Neural cell (in vitro differentiated cells): Measurements from ENCODE around the gene EXOC3L1. TPM values are rescaled to one million over a fixed set of nuclear protein-coding genes. Genes with fewer than 3 reads are reported as not detected.

Experiments
- H2AFZ ChIP-seq: fragments of 200-600, 300-800 bp; sonication (generic), shearing (Covaris generic); 2 replicates; pipeline ENCODE4 v1.6.0; 2014; ENCODE audit warnings: low read depth, mild to moderate bottlenecking, antibody characterized with exemption, low read length, moderate library complexity
- H3F3A ChIP-seq: fragments of 200-600 bp; shearing (Covaris generic); 2 replicates; pipeline ENCODE4 v1.6.1; 2016; ENCODE audit warnings: mild to moderate bottlenecking, moderate library complexity, mixed read lengths, antibody characterized with exemption, low read length; ENCODE audit not compliant: insufficient read depth, poor library complexity, severe bottlenecking
- H3K27ac ChIP-seq: fragments of 200-600, 300-800 bp; sonication (generic), shearing (Covaris generic); 2 replicates; pipeline ENCODE4 v1.5.1; 2014; ENCODE audit warnings: mild to moderate bottlenecking, low read length, moderate library complexity
- H3K27me3 ChIP-seq: fragments of 300-800, 200-600 bp; sonication (generic), shearing (Covaris generic); 2 replicates; pipeline ENCODE4 v1.6.0; 2014; ENCODE audit warnings: mild to moderate bottlenecking, low read depth, low read length, moderate library complexity; ENCODE audit not compliant: insufficient read depth
- H3K36me3 ChIP-seq: fragments of 300-800, 200-600 bp; sonication (generic), shearing (Covaris generic); 2 replicates; pipeline ENCODE4 v1.5.1; 2014; ENCODE audit warnings: mild to moderate bottlenecking, antibody characterized with exemption, low read length, moderate library complexity; ENCODE audit not compliant: insufficient read depth
- H3K4me2 ChIP-seq: fragments of 300-800, 200-600 bp; sonication (generic), shearing (Covaris generic); 2 replicates; pipeline ENCODE4 v1.6.0; 2014; ENCODE audit warnings: mild to moderate bottlenecking, low read length
- H3K4me3 ChIP-seq: fragments of 300-800, 200-600 bp; sonication (generic), shearing (Covaris generic); 2 replicates; pipeline ENCODE4 v1.5.1; 2014; ENCODE audit warnings: mild to moderate bottlenecking, low read length, moderate library complexity
- H3K79me2 ChIP-seq: fragments of 200-600 bp; shearing (Covaris generic); replicated peaks from 2 replicates; pipeline ENCODE4 v1.6.0; 2014; ENCODE audit warnings: mild to moderate bottlenecking, low read length, moderate library complexity; ENCODE audit not compliant: insufficient read depth
- H3K9ac ChIP-seq: fragments of 300-800, 200-600 bp; sonication (generic), shearing (Covaris generic); 2 replicates; pipeline ENCODE4 v1.6.1; 2016; ENCODE audit warnings: mild to moderate bottlenecking, low read length, mixed read lengths
- H3K9me2 ChIP-seq: fragments of 200-600 bp; shearing (Covaris generic); 2 replicates; pipeline ENCODE4 v1.6.1; 2016; ENCODE audit warnings: mild to moderate bottlenecking, low read length, mixed read lengths; ENCODE audit not compliant: insufficient read depth
- H3K9me3 ChIP-seq: fragments of 200-600, 300-800 bp; sonication (generic), shearing (Covaris generic); 2 replicates; pipeline ENCODE4 v1.6.1; 2016; ENCODE audit warnings: mild to moderate bottlenecking, mixed run types, low read length, moderate library complexity, mixed read lengths
- H4K20me1 ChIP-seq: fragments of 200-600 bp; shearing (Covaris generic); 2 replicates; pipeline ENCODE4 v1.6.1; 2016; ENCODE audit warnings: mild to moderate bottlenecking, mixed run types; ENCODE audit not compliant: insufficient read depth
- EP300 ChIP-seq: fragments of 450-650 bp; conservative IDR thresholded peaks from 2 replicates; pipeline ENCODE4 v1.6.1; 2014; ENCODE audit warnings: antibody characterized with exemption, mild to moderate bottlenecking, moderate library complexity; ENCODE audit not compliant: poor library complexity, severe bottlenecking
- EZH2 ChIP-seq: fragments of 200-600, 300-800 bp; shearing (Covaris generic), sonication (generic); IDR thresholded peaks from 2 replicates; pipeline ENCODE4 v1.6.1; 2014; ENCODE audit warnings: antibody characterized with exemption, low read length, borderline replicate concordance, mild to moderate bottlenecking; ENCODE audit not compliant: insufficient read depth, poor library complexity, severe bottlenecking
- MXI1 ChIP-seq: fragments of 450-650 bp; conservative IDR thresholded peaks from 2 replicates; pipeline ENCODE4 v1.6.1; 2014; ENCODE audit warnings: antibody characterized with exemption, mild to moderate bottlenecking; ENCODE audit not compliant: poor library complexity, severe bottlenecking
- POLR2AphosphoS5 ChIP-seq: IDR thresholded peaks from 2 replicates; pipeline ENCODE4 v1.6.1; 2012
- RAD21 ChIP-seq: fragments of 450-650 bp; conservative IDR thresholded peaks from 2 replicates; pipeline ENCODE4 v1.6.1; 2014; ENCODE audit warnings: antibody characterized with exemption, mild to moderate bottlenecking, moderate library complexity
- SMC3 ChIP-seq: fragments of 450-650 bp; conservative IDR thresholded peaks from 2 replicates; pipeline ENCODE4 v1.6.1; 2014; ENCODE audit warnings: antibody characterized with exemption, mild to moderate bottlenecking, moderate library complexity; ENCODE audit not compliant: poor library complexity
- TAF1 ChIP-seq: IDR thresholded peaks from 2 replicates; pipeline ENCODE4 v1.6.1; 2012; ENCODE audit warnings: low read depth
- polyA plus RNA-seq: library from polyadenylated mRNA; depleted of rRNA; stranded (reverse); fragments of >200 nt; gene quantifications from 2 replicates; pipeline ENCODE4 v1.2.3, GENCODE V29; 2014
- TF ChIP-seq, protein P1 (sequence below): fragments of 450-650 bp; IDR thresholded peaks from 2 replicates; pipeline ENCODE4 v1.5.1; 2014; ENCODE audit warnings: antibody characterized with exemption, mild to moderate bottlenecking, moderate library complexity; ENCODE audit not compliant: poor library complexity, severe bottlenecking
- TF ChIP-seq, protein P2 (sequence below): IDR thresholded peaks from 2 replicates; pipeline ENCODE4 v1.6.1; 2012; ENCODE audit warnings: borderline replicate concordance

EXOC3L1 gene
- polyA plus RNA-seq, 1 donor from 2014 or later, result 0.43 TPM

GRCh38 chr16:67150047-67150832, 39.7 kb downstream of the EXOC3L1 start:
- H3K9me3 ChIP-seq, result peaks cover 3% of the 10 kb centered on the region
- H3K36me3 ChIP-seq, result peaks cover 4% of the 10 kb centered on the region
- H3K27ac ChIP-seq, result no peak overlapping the region
- TF ChIP-seq SMC3, result no peak
- TF ChIP-seq RAD21, result no peak
- TF ChIP-seq TAF1, result no peak
- TF ChIP-seq, protein P1, sequence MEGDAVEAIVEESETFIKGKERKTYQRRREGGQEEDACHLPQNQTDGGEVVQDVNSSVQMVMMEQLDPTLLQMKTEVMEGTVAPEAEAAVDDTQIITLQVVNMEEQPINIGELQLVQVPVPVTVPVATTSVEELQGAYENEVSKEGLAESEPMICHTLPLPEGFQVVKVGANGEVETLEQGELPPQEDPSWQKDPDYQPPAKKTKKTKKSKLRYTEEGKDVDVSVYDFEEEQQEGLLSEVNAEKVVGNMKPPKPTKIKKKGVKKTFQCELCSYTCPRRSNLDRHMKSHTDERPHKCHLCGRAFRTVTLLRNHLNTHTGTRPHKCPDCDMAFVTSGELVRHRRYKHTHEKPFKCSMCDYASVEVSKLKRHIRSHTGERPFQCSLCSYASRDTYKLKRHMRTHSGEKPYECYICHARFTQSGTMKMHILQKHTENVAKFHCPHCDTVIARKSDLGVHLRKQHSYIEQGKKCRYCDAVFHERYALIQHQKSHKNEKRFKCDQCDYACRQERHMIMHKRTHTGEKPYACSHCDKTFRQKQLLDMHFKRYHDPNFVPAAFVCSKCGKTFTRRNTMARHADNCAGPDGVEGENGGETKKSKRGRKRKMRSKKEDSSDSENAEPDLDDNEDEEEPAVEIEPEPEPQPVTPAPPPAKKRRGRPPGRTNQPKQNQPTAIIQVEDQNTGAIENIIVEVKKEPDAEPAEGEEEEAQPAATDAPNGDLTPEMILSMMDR, result no peak
- no peak for TF ChIP-seq EP300
- TF ChIP-seq MXI1, result no peak
- TF ChIP-seq EZH2, result no peak
- TF ChIP-seq POLR2AphosphoS5, result no peak
- TF ChIP-seq, protein P2, sequence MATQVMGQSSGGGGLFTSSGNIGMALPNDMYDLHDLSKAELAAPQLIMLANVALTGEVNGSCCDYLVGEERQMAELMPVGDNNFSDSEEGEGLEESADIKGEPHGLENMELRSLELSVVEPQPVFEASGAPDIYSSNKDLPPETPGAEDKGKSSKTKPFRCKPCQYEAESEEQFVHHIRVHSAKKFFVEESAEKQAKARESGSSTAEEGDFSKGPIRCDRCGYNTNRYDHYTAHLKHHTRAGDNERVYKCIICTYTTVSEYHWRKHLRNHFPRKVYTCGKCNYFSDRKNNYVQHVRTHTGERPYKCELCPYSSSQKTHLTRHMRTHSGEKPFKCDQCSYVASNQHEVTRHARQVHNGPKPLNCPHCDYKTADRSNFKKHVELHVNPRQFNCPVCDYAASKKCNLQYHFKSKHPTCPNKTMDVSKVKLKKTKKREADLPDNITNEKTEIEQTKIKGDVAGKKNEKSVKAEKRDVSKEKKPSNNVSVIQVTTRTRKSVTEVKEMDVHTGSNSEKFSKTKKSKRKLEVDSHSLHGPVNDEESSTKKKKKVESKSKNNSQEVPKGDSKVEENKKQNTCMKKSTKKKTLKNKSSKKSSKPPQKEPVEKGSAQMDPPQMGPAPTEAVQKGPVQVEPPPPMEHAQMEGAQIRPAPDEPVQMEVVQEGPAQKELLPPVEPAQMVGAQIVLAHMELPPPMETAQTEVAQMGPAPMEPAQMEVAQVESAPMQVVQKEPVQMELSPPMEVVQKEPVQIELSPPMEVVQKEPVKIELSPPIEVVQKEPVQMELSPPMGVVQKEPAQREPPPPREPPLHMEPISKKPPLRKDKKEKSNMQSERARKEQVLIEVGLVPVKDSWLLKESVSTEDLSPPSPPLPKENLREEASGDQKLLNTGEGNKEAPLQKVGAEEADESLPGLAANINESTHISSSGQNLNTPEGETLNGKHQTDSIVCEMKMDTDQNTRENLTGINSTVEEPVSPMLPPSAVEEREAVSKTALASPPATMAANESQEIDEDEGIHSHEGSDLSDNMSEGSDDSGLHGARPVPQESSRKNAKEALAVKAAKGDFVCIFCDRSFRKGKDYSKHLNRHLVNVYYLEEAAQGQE, result no peak
- H3K9me2 ChIP-seq, result no peaks in the 10 kb centered on the region
- H3F3A ChIP-seq, result no peaks in the 10 kb centered on the region
- peaks cover 69% of the 10 kb centered on the region for H3K27me3 ChIP-seq
- H3K4me3 ChIP-seq, result peak overlapping the region; percentile 43
- no peak overlapping the region for H3K9ac ChIP-seq
- no peaks in the 10 kb centered on the region for H3K79me2 ChIP-seq
- H2AFZ ChIP-seq, result no peak overlapping the region
- no peaks in the 10 kb centered on the region for H4K20me1 ChIP-seq
- no peak overlapping the region for H3K4me2 ChIP-seq

GRCh38 chr16:67149276-67150046, 40.5 kb downstream of the EXOC3L1 start:
- Histone ChIP-seq H3K4me2 (no peak overlapping the region), H3K9me3 (peaks cover 3% of the 10 kb centered on the region), H3K4me3 (no peak overlapping the region), H3K9me2 (no peaks in the 10 kb centered on the region), H3F3A (no peaks in the 10 kb centered on the region), H2AFZ (no peak overlapping the region), H3K9ac (no peak overlapping the region), H3K79me2 (no peaks in the 10 kb centered on the region), H3K27ac (no peak overlapping the region), H3K27me3 (peaks cover 61% of the 10 kb centered on the region), H3K36me3 (peaks cover 4% of the 10 kb centered on the region), H4K20me1 (no peaks in the 10 kb centered on the region)
- TF ChIP-seq POLR2AphosphoS5 (no peak), EZH2 (no peak), RAD21 (no peak), MXI1 (no peak)
- TF ChIP-seq, protein P1, result no peak
- TF ChIP-seq, protein P2, result no peak
